ENCODE measurements around the gene CFHR5. TPM values are rescaled to one million over a fixed set of nuclear protein-coding genes. Genes with fewer than 3 reads are reported as not detected.

The CFHR5 gene
- total and polyA plus RNA-seq, 2 experiments from 2014 or later: not detected

DNA sequence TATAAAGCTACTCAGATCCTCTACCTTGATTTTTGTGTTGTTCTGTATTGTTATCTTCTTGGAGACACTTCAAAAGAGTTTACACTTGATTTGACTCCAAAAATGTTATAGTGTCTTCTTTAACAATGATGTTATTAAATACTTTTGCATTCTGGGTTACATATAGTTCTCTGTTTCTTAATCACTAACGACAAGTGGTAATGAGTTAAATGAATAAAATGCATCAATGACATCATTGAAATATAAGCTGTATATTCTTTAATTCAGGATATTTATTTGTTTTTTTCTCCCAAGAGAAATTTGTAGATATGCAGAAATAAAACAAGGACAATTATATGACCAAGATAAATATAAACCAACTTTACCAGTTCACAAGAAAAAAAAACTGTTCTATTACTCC, 7.2 kb upstream of the CFHR5 start:
- Histone ChIP-seq H2AFZ (no peak overlapping the region), H3K4me2 (no peak overlapping the region), H3K4me3 (no peak overlapping the region), H3K36me3 (ENCODE audit: insufficient read depth) (no peaks in the 10 kb centered on the region), H3K9me2 (ENCODE audit: insufficient read depth) (no peaks in the 10 kb centered on the region), H3F3A (replicated peaks; ENCODE audit: low read depth) (no peaks in the 10 kb centered on the region), H3K4me1 (ENCODE audit: insufficient read depth) (no peaks in the 10 kb centered on the region), H4K20me1 (replicated peaks; ENCODE audit: insufficient read depth) (no peaks in the 10 kb centered on the region), H3K27me3 (ENCODE audit: insufficient read depth) (no peaks in the 10 kb centered on the region), H3K27ac (ENCODE audit: low read depth) (no peak overlapping the region), H3K79me2 (replicated peaks; ENCODE audit: insufficient read depth) (no peaks in the 10 kb centered on the region)
- H3K36me3 Mint-ChIP-seq (ENCODE audit: low read depth): no peaks in the 10 kb centered on the region
- H3K27me3 Mint-ChIP-seq (ENCODE audit: insufficient read depth, low read depth, poor library complexity): peaks cover 2% of the 10 kb centered on the region
- no peak for ATAC-seq
- H3K9me3 Mint-ChIP-seq: no peaks in the 10 kb centered on the region
- TF ChIP-seq CTCF (conservative IDR thresholded peaks at IDR 0.05; ENCODE audit: low read depth in 2 of 2): no peak
- no peak for TF ChIP-seq ZNF114 (CRISPR knock-in tag; IDR thresholded peaks at IDR 0.05)
- no peak for TF ChIP-seq JUNB (IDR thresholded peaks at IDR 0.05; ENCODE audit: unreplicated experiment)
- no peak for TF ChIP-seq EZH2phosphoT487 (IDR thresholded peaks at IDR 0.05; ENCODE audit: unreplicated experiment)
- TF ChIP-seq ZNF331 (CRISPR knock-in tag; IDR thresholded peaks at IDR 0.05; ENCODE audit: low read depth): no peak
- TF ChIP-seq, protein P1, sequence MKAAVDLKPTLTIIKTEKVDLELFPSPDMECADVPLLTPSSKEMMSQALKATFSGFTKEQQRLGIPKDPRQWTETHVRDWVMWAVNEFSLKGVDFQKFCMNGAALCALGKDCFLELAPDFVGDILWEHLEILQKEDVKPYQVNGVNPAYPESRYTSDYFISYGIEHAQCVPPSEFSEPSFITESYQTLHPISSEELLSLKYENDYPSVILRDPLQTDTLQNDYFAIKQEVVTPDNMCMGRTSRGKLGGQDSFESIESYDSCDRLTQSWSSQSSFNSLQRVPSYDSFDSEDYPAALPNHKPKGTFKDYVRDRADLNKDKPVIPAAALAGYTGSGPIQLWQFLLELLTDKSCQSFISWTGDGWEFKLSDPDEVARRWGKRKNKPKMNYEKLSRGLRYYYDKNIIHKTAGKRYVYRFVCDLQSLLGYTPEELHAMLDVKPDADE (IDR thresholded peaks at IDR 0.05): no peak
- TF ChIP-seq NANOG (IDR thresholded peaks at IDR 0.05; ENCODE audit: borderline replicate concordance): no peak
- TF ChIP-seq REST (IDR thresholded peaks at IDR 0.05; ENCODE audit: unreplicated experiment): no peak
- TF ChIP-seq CREB1 (CRISPR knock-in tag; IDR thresholded peaks at IDR 0.05; ENCODE audit: low read depth): no peak
- TF ChIP-seq EZH2 (IDR thresholded peaks at IDR 0.05; ENCODE audit: low read depth, unreplicated experiment): no peak
- TF ChIP-seq STAT1 (IDR thresholded peaks at IDR 0.05; ENCODE audit: unreplicated experiment): no peak
- H3K4me1 Mint-ChIP-seq: no peaks in the 10 kb centered on the region
- H3K4me3 Mint-ChIP-seq: no peak overlapping the region
- no peak overlapping the region for H3K27ac Mint-ChIP-seq
- no peak for DNase-seq (ENCODE audit: low spot score)

Data from GM23338 (cell line).